SK-N-SH (cell line): ENCODE measurements around the gene SAYSD1. TPM values are rescaled to one million over a fixed set of nuclear protein-coding genes. Genes with fewer than 3 reads are reported as not detected.

Source experiments
- CTCF ChIA-PET: fragments of 300-600, 350-600 bp; formaldehyde crosslinking; extraction: SDS; loops from one replicate; lab custom pipeline; 2021; lab: Yijun Ruan, JAX
- POLR2A ChIA-PET: fragments of 350-600 bp; sonication (Branson Sonifier 250); formaldehyde crosslinking; extraction: SDS; loops from one replicate; lab custom pipeline; 2020; ENCODE audit warnings: antibody characterized with exemption, inconsistent platforms; lab: Yijun Ruan, JAX
- DNase-seq: peaks from one replicate; pipeline ENCODE4 v3.0.0; 2012
- H2AFZ ChIP-seq: fragments of 200-600 bp; sonication (generic); 2 replicates; pipeline ENCODE4 v1.8.1; 2016; ENCODE audit warnings: antibody characterized with exemption, mild to moderate bottlenecking, low read depth
- H3F3A ChIP-seq: fragments of 200-600 bp; sonication (generic); replicated peaks from 2 replicates; pipeline ENCODE3; 2016; ENCODE audit warnings: antibody characterized with exemption, mild to moderate bottlenecking; ENCODE audit not compliant: insufficient read depth
- H3K27ac ChIP-seq, 2 experiments: fragments of 200-500 bp in 1 of 2; fragments of 200-600 bp in 1 of 2; sonication (Bioruptor generic) in 1 of 2; sonication (generic), shearing (Covaris generic) in 1 of 2; 2 replicates each; pipeline versions ENCODE4 v1.5.1 to v1.6.1; 2014 to 2016; ENCODE audit warnings: low read depth in 2 of 2, inconsistent platforms in 1 of 2, low read length in 1 of 2, mild to moderate bottlenecking in 1 of 2, mixed read lengths in 1 of 2
- H3K27me3 ChIP-seq: fragments of 200-600 bp; sonication (generic), shearing (Covaris generic); 2 replicates; pipeline ENCODE4 v1.6.1; 2016; ENCODE audit warnings: mixed run types; ENCODE audit not compliant: insufficient read depth
- H3K36me3 ChIP-seq, 2 experiments: fragments of 200-500 bp in 1 of 2; fragments of 200-600 bp in 1 of 2; sonication (Bioruptor generic) in 1 of 2; sonication (generic) in 1 of 2; replicated peaks in 1 of 2; 2 replicates each; pipeline versions ENCODE3 to v1.5.1; 2014 to 2016; ENCODE audit warnings: low read length in 1 of 2, mild to moderate bottlenecking in 1 of 2; ENCODE audit not compliant: insufficient read depth in 2 of 2, control insufficient read depth in 1 of 2
- H3K4me1 ChIP-seq, 2 experiments: fragments of 200-500 bp in 1 of 2; fragments of 200-600 bp in 1 of 2; sonication (Bioruptor generic) in 1 of 2; sonication (generic), shearing (Covaris generic) in 1 of 2; 2 replicates each; pipeline versions ENCODE4 v1.5.1 to v1.6.1; 2014 to 2016; ENCODE audit warnings: low read depth in 1 of 2, low read length in 1 of 2, mixed run types in 1 of 2; ENCODE audit not compliant: insufficient read depth in 2 of 2, control insufficient read depth in 1 of 2
- H3K4me2 ChIP-seq: fragments of 200-600 bp; sonication (generic), shearing (Covaris generic); 2 replicates; pipeline ENCODE4 v1.6.1; 2017; ENCODE audit warnings: mixed run types
- H3K4me3 ChIP-seq, 2 experiments: fragments of 200-500 bp in 1 of 2; fragments of 200-600 bp in 1 of 2; sonication (Bioruptor generic) in 1 of 2; sonication (generic), shearing (Covaris generic) in 1 of 2; 2 replicates each; pipeline versions ENCODE4 v1.5.1 to v1.8.1; 2014 to 2016; ENCODE audit warnings: low read depth in 2 of 2, inconsistent platforms in 1 of 2, low read length in 1 of 2, mild to moderate bottlenecking in 1 of 2, mixed read lengths in 1 of 2, moderate library complexity in 1 of 2
- H3K79me2 ChIP-seq: fragments of 200-600 bp; sonication (generic); 2 replicates; pipeline ENCODE4 v1.8.1; 2017; ENCODE audit warnings: mild to moderate bottlenecking; ENCODE audit not compliant: insufficient read depth
- H3K9ac ChIP-seq: fragments of 200-600 bp; sonication (generic); 2 replicates; pipeline ENCODE4 v1.6.1; 2017; ENCODE audit warnings: mixed run types
- H3K9me2 ChIP-seq: fragments of 200-600 bp; sonication (generic); 2 replicates; pipeline ENCODE4 v1.6.1; 2017; ENCODE audit warnings: mixed run types
- H3K9me3 ChIP-seq: fragments of 200-600 bp; sonication (generic); 2 replicates; pipeline ENCODE4 v1.6.1; 2017; ENCODE audit warnings: mixed run types, mild to moderate bottlenecking, moderate library complexity
- H4K20me1 ChIP-seq: fragments of 200-600 bp; sonication (generic); 2 replicates; pipeline ENCODE4 v1.6.1; 2017; ENCODE audit warnings: mild to moderate bottlenecking, mixed run types; ENCODE audit not compliant: insufficient read depth
- CHD2 ChIP-seq: fragments of 150-350 bp; IDR thresholded peaks from 2 replicates; pipeline ENCODE4 v1.6.1; 2018; ENCODE audit warnings: low read length; ENCODE audit not compliant: partially characterized antibody
- ELF1 ChIP-seq: IDR thresholded peaks from 2 replicates; pipeline ENCODE4 v1.4.0; 2012
- EP300 ChIP-seq, 2 experiments: IDR thresholded peaks; 2 replicates each; pipeline versions ENCODE4 v1.4.0 to v1.6.1; 2012; ENCODE audit warnings: borderline replicate concordance in 1 of 2, low read depth in 1 of 2, low read length in 1 of 2
- EZH2phosphoT487 ChIP-seq: fragments of 200-600 bp; sonication (generic); IDR thresholded peaks from 2 replicates; pipeline ENCODE4 v1.6.1; 2017; ENCODE audit warnings: low read depth, mixed run types, mild to moderate bottlenecking, antibody characterized with exemption, moderate library complexity, borderline replicate concordance
- FOXM1 ChIP-seq: IDR thresholded peaks from 2 replicates; pipeline ENCODE4 v1.4.0; 2012; ENCODE audit warnings: low read depth, mild to moderate bottlenecking
- GABPA ChIP-seq: IDR thresholded peaks from 2 replicates; pipeline ENCODE4 v1.4.0; 2012; ENCODE audit warnings: low read depth, mild to moderate bottlenecking
- GATA2 ChIP-seq: sonication (generic); formaldehyde crosslinking; IDR thresholded peaks from 2 replicates; pipeline ENCODE4 v1.5.0; 2020; ENCODE audit warnings: mild to moderate bottlenecking, missing genetic modification reagents
- NRF1 ChIP-seq: IDR thresholded peaks from 2 replicates; pipeline ENCODE4 v1.6.1; 2012; ENCODE audit warnings: low read depth, mild to moderate bottlenecking, low read length
- RCOR1 ChIP-seq: fragments of 150-350 bp; IDR thresholded peaks from 2 replicates; pipeline ENCODE4 v1.6.1; 2017; ENCODE audit warnings: antibody characterized with exemption, low read length
- RFX5 ChIP-seq: IDR thresholded peaks from 2 replicates; pipeline ENCODE4 v1.6.1; 2012; ENCODE audit warnings: mild to moderate bottlenecking, improper control_type of control experiment, low read length
- RXRA ChIP-seq: IDR thresholded peaks from 2 replicates; pipeline ENCODE4 v1.4.0; 2012; ENCODE audit warnings: low read depth, mild to moderate bottlenecking, borderline replicate concordance
- SIN3A ChIP-seq: IDR thresholded peaks from 2 replicates; pipeline ENCODE4 v1.6.1; 2012; ENCODE audit warnings: low read depth, mild to moderate bottlenecking, low read length, moderate library complexity, borderline replicate concordance
- TEAD4 ChIP-seq: IDR thresholded peaks from 2 replicates; pipeline ENCODE4 v1.4.0; 2012; ENCODE audit warnings: mild to moderate bottlenecking, borderline replicate concordance; ENCODE audit not compliant: insufficient read depth
- WGBS: methylation state at CpG from one replicate; pipeline ENCODE4 v1.1.6; 2017; ENCODE audit warnings: low lambda C conversion rate; 5-methylcytosine and 5-hydroxymethylcytosine counted together
- polyA plus RNA-seq, 3 experiments: library from polyadenylated mRNA; depleted of rRNA; stranded (reverse); fragments of >200 nt; gene quantifications; 2 replicates each; pipeline ENCODE4 v1.2.3, GENCODE V29; 2012
- TF ChIP-seq, protein P1 (sequence below): IDR thresholded peaks from 2 replicates; pipeline ENCODE4 v1.4.0; 2012; ENCODE audit warnings: low read depth
- TF ChIP-seq, protein P2 (sequence below): IDR thresholded peaks from 2 replicates; pipeline ENCODE4; 2012
- TF ChIP-seq, protein P3 (sequence below): IDR thresholded peaks from 2 replicates; pipeline ENCODE4 v1.4.0; 2012; ENCODE audit warnings: low read depth, borderline replicate concordance

SAYSD1 gene
- polyA plus RNA-seq, 1 of the 3 experiments (the other 2 are of a cell fraction): 6.1 TPM

DNA sequence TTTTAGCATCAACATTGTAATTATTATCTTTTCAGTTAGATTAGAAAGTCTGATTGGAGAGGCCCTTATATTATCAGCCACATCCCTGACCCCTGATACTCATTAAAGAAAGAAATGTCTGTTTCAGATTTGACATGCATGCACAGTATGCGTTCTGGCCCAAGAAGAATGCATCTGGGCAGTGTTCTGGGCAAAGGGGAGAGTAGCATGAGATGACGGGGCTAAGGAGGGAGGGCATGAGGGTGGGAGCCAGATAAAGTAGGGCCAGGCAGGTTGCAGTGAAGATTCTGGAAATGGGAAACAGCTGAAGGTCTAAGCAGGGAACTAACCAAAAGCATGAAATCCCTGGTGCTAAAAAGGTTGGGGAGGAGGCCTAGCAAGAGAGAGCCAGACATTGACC lies 7.3 kb downstream of the SAYSD1 start (continued):
- no peak for TF ChIP-seq GABPA
- TF ChIP-seq, protein P1, sequence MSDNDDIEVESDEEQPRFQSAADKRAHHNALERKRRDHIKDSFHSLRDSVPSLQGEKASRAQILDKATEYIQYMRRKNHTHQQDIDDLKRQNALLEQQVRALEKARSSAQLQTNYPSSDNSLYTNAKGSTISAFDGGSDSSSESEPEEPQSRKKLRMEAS: no peak

DNA sequence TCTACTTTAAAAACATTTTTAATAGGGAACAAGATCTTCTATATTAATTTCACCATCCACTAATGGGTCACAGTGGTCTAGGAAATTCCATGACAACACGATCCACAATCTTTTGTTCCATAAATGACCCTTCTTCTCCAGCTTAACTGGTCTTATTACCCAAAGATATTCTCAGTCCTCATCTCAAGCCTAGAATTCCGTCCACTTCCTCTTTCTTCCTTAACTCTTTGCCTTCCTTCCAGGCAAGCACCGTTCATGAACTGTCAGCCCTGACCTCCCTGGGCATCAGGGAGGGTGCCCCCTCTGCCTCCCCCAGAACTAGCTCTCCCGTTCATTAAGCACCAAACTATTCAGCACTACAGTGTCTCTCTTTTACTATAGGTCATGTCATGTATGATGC lies 8.0 kb downstream of the SAYSD1 start:
- TF ChIP-seq GABPA (no peak), CHD2 (no peak), RCOR1 (no peak), RXRA (no peak), FOXM1 (no peak), SIN3A (no peak)
- TF ChIP-seq, protein P2, sequence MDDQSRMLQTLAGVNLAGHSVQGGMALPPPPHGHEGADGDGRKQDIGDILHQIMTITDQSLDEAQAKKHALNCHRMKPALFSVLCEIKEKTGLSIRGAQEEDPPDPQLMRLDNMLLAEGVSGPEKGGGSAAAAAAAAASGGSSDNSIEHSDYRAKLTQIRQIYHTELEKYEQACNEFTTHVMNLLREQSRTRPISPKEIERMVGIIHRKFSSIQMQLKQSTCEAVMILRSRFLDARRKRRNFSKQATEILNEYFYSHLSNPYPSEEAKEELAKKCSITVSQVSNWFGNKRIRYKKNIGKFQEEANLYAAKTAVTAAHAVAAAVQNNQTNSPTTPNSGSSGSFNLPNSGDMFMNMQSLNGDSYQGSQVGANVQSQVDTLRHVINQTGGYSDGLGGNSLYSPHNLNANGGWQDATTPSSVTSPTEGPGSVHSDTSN: no peak
- TF ChIP-seq, protein P1: no peak
- TF ChIP-seq, protein P3, sequence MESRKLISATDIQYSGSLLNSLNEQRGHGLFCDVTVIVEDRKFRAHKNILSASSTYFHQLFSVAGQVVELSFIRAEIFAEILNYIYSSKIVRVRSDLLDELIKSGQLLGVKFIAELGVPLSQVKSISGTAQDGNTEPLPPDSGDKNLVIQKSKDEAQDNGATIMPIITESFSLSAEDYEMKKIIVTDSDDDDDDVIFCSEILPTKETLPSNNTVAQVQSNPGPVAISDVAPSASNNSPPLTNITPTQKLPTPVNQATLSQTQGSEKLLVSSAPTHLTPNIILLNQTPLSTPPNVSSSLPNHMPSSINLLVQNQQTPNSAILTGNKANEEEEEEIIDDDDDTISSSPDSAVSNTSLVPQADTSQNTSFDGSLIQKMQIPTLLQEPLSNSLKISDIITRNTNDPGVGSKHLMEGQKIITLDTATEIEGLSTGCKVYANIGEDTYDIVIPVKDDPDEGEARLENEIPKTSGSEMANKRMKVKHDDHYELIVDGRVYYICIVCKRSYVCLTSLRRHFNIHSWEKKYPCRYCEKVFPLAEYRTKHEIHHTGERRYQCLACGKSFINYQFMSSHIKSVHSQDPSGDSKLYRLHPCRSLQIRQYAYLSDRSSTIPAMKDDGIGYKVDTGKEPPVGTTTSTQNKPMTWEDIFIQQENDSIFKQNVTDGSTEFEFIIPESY: no peak
- Histone ChIP-seq H3K4me3 (no peak overlapping the region), H3K36me3 (peaks cover 13 to 33% of the 10 kb centered on the region in 2 experiments), H3F3A (no peaks in the 10 kb centered on the region), H3K27me3 (no peaks in the 10 kb centered on the region), H2AFZ (no peak overlapping the region), H4K20me1 (no peaks in the 10 kb centered on the region), H3K27ac (no peak overlapping the region), H3K79me2 (no peaks in the 10 kb centered on the region), H3K9ac (no peak overlapping the region), H3K4me1 (peaks cover 0 to 7% of the 10 kb centered on the region in 2 experiments; a peak in 1 of 4 replicates), H3K4me2 (no peak overlapping the region), H3K9me2 (no peaks in the 10 kb centered on the region), H3K9me3 (no peaks in the 10 kb centered on the region)
- ChIA-PET POLR2A (no interaction called here), CTCF (no interaction called here)
- WGBS: 94% methylated on average over 4 of the region's 4 CpGs
- DNase-seq: no peak

DNA sequence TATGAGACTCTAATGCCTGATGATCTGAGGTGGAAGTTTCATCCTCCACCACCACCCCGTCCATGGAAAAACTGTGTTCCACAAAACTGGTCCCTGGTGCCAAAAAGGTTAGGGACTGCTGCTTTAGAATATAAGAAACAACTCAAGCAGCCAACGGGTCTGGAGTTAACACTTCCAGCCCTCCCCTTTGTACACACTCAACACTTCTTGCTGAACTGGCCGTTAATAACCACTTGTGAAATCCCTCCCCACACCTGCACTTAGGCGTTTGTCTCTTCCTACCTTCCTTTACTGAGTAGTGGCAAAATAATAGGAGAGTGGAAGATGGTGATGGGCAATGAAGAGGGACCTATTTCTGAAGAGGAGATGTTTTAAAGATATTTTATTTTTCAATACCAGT lies 10.5 kb downstream of the SAYSD1 start:
- Histone ChIP-seq H3K4me2 (no peak overlapping the region), H3K79me2 (no peaks in the 10 kb centered on the region), H3F3A (no peaks in the 10 kb centered on the region), H3K9ac (no peak overlapping the region), H4K20me1 (no peaks in the 10 kb centered on the region), H2AFZ (no peak overlapping the region), H3K9me2 (no peaks in the 10 kb centered on the region), H3K4me1 (peaks cover 0 to 7% of the 10 kb centered on the region in 2 experiments; a peak in 1 of 4 replicates)
- 79% methylated on average over 4 of the region's 4 CpGs for WGBS
- CTCF ChIA-PET: interaction anchor here (1.2 kb wide), 2 partner anchors 13 to 205 kb away, joined by 3 to 4 read pairs; no protein-coding TSS in a partner anchor
- POLR2A ChIA-PET: no interaction called here
- no peak for TF ChIP-seq EZH2phosphoT487
- no peak for TF ChIP-seq EP300 (IDR thresholded peaks at IDR 0.05; ENCODE audit: borderline replicate concordance in 1 of 2, low read depth in 1 of 2, low read length in 1 of 2)
- TF ChIP-seq RFX5: no peak
- TF ChIP-seq TEAD4: no peak
- TF ChIP-seq NRF1: no peak
- TF ChIP-seq ELF1: no peak
- TF ChIP-seq GATA2: no peak
- no peak for TF ChIP-seq GABPA
- TF ChIP-seq, all 33 proteins: peak for 0
- Histone ChIP-seq H3K27ac (no peak overlapping the region), H3K9me3 (no peaks in the 10 kb centered on the region), H3K36me3 (peaks cover 6 to 23% of the 10 kb centered on the region in 2 experiments), H3K4me3 (no peak overlapping the region), H3K27me3 (no peaks in the 10 kb centered on the region)
- no peak for DNase-seq
